Stimulated activated CD8-positive, alpha-beta memory T cell treated with anti-CD3 and anti-CD28 coated beads, Interleukin-15, amount 100 ng/mL, for 24 hours (primary cell): ENCODE measurements around the gene BORCS6.

ENCODE experiments used
- DNase-seq: peaks from one replicate; pipeline ENCODE4 v3.0.0-alpha.2; 2020; ENCODE audit warnings: low read depth

BORCS6 gene

GRCh38 chr17:8142158-8142886 lies 47.7 kb downstream of the BORCS6 start:
- no peak for DNase-seq

DNA sequence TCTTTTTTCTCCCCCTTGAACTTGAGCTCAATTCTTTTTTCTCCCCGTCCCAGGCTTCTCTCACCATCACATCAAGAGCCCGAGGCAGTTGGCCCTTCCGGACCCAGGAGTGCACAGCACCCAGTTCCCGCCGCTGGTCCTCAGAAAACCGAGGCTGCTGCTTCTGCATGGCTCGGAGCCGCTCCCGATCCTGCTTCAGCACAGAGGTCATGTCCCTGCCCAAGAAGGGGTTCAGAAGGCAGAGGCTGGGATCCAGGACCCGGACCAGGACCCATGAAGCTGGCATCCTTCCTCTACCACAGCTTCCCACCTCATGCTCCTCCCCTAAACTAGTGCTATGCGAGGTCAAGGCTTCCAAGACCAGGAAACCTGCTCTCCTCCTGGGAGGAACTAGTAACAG lies 48.2 kb downstream of the BORCS6 start:
- no peak for DNase-seq

- DNase-seq, result no peak
Measured at GRCh38 chr17:8141045-8141444, 48.9 kb downstream of the BORCS6 start.

- DNase-seq, result no peak
Measured at GRCh38 chr17:8140065-8141029, 49.6 kb downstream of the BORCS6 start.

DNA sequence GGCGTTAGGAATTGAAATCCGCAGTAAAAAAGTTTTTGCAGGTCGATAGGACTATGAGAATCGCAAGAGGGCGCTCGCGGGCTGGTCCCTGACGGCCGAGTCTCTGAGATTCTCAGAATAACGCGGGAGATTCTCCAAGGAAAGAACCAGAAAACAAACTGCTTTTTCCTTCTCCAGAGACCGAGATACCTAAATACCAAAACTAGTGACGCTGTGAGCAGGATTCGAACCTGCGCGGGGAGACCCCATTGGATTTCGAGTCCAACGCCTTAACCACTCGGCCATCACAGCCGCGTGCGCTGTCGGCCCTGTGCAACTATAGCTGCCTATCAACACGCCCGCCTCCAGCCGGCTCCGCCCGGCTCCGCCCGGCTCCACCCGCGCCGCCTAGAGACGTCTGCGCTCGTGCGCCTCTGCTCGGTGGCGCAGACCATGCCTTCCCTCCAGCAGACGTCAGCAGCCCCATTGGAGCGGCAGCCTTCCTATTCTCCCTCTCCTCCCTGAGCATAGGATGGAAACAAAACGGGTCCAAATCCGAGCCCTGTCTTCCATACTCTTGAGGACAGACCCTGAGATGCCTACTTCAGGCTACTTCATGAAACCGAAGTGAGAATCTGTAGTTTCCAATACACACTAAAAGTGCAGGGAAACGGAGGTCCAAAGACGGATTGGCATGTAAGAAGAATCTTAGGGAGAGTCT lies 51.2 kb downstream of the BORCS6 start:
- DNase-seq, result peak; percentile 99

DNA sequence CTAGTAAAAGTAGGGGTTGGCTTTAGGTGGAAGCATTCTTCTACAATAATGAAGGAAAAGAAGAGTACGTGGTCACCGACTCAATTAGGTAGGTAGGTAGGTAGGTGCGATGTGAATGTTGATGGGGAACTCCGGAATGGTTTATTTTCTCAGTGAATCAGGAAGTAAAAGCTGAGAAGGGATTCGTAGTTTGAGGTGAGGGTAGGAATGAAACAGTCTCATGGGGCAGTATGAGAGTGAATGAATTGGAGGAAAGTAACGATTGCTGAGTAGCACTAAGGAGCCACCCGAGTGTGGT lies 51.7 kb downstream of the BORCS6 start:
- no peak for DNase-seq
